ENCODE data around the gene PIK3AP1. TPM values are rescaled to one million over a fixed set of nuclear protein-coding genes. Genes with fewer than 3 reads are reported as not detected.

The PIK3AP1 gene
- total and polyA plus RNA-seq, 2 of the 13 experiments (the other 11 are each of a cell fraction or from before 2014, with no cell fraction given), result 3.6 to 13.8 TPM

DNA sequence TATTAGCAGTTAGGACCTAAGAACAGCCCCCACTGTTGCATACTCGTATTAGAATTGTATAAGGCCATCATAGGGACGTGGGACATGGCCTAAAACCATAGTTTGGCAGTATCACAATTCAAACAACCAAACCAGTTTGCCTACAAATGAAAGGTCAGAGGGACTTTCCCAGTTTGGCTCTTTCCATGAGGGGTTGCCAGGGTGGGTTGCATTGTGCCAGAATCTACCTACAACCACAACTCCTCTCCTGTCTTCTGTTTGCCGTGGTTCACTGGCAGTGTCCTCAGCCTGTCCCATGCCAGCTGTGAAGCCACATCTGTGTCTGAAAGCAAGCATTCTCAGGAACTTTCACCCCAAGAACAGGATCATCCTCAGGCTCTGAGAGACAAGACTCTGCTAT lies 44.5 kb downstream of the PIK3AP1 start:
- 27% methylated on average over 3 of the region's 3 CpGs for WGBS (ENCODE audit: low lambda C conversion rate)
- ATAC-seq (peak; percentile 33), DNase-seq (ENCODE audit: low spot score) (peak; percentile 10), FAIRE-seq (peak; percentile 37)
- Histone ChIP-seq H3K27ac (ENCODE audit: extremely low read length, insufficient read depth, low read length) (peak overlapping the region; percentile 90), H3K9me3 (ENCODE audit: low read length) (no peaks in the 10 kb centered on the region), H3K4me3 (replicated peaks in 1 of 3; ENCODE audit: insufficient read depth in 1 of 3, low read depth in 2 of 3, low read length in 3 of 3) (peak overlapping the region in 2 of 3 experiments; percentile 48 to 67; a peak in 3 of 6 replicates), H3K4me1 (ENCODE audit: insufficient read depth, low read length) (peaks cover 74% of the 10 kb centered on the region), H3K79me2 (ENCODE audit: insufficient read depth, low read length) (no peaks in the 10 kb centered on the region), H2AFZ (ENCODE audit: low read length) (no peak overlapping the region), H3K36me3 (replicated peaks in 1 of 2; ENCODE audit: control insufficient read depth in 1 of 2, insufficient read depth in 2 of 2, low read length in 2 of 2) (no peaks in the 10 kb centered on the region), H3K9ac (ENCODE audit: insufficient read depth, low read depth, low read length) (peak overlapping the region; percentile 60), H4K20me1 (ENCODE audit: insufficient read depth, low read length) (no peaks in the 10 kb centered on the region), H3K4me2 (ENCODE audit: low read depth, low read length) (peak overlapping the region; percentile 97), H3K27me3 (ENCODE audit: control insufficient read depth in 1 of 2, insufficient read depth in 2 of 2, low read length in 2 of 2) (no peaks in the 10 kb centered on the region)
- in situ Hi-C loops (cut with HindIII; ENCODE audit: extremely low pct_ligation_motif_present, low pct_unique_long_range_greater_than_20kb), result no loop called here
- no TSS peak for BruUV-seq (replicated peaks)
- ChIA-PET CTCF (ENCODE audit: low intra/inter-chr PET ratio, low total read pairs) (no interaction called here), POLR2A (interaction anchor here (1.3 to 2.0 kb wide), 2 partner anchors 35 to 157 kb away, joined by 5 to 7 read pairs; partner anchors contain the start of gene LCOR)
- intact Hi-C loops (cut with micrococcal nuclease; ENCODE audit: unreplicated experiment), result no loop called here
- TF ChIP-seq ZNF44 (CRISPR knock-in tag; IDR thresholded peaks at IDR 0.05), result 0 out of 2 replicates have a peak, but pooled peaks have one; percentile 37
- TF ChIP-seq NCOA5 (CRISPR knock-in tag; IDR thresholded peaks at IDR 0.05), result no peak
- no peak for TF ChIP-seq ZNF510 (CRISPR knock-in tag; IDR thresholded peaks at IDR 0.05; ENCODE audit: low read depth)
- TF ChIP-seq, protein P1, sequence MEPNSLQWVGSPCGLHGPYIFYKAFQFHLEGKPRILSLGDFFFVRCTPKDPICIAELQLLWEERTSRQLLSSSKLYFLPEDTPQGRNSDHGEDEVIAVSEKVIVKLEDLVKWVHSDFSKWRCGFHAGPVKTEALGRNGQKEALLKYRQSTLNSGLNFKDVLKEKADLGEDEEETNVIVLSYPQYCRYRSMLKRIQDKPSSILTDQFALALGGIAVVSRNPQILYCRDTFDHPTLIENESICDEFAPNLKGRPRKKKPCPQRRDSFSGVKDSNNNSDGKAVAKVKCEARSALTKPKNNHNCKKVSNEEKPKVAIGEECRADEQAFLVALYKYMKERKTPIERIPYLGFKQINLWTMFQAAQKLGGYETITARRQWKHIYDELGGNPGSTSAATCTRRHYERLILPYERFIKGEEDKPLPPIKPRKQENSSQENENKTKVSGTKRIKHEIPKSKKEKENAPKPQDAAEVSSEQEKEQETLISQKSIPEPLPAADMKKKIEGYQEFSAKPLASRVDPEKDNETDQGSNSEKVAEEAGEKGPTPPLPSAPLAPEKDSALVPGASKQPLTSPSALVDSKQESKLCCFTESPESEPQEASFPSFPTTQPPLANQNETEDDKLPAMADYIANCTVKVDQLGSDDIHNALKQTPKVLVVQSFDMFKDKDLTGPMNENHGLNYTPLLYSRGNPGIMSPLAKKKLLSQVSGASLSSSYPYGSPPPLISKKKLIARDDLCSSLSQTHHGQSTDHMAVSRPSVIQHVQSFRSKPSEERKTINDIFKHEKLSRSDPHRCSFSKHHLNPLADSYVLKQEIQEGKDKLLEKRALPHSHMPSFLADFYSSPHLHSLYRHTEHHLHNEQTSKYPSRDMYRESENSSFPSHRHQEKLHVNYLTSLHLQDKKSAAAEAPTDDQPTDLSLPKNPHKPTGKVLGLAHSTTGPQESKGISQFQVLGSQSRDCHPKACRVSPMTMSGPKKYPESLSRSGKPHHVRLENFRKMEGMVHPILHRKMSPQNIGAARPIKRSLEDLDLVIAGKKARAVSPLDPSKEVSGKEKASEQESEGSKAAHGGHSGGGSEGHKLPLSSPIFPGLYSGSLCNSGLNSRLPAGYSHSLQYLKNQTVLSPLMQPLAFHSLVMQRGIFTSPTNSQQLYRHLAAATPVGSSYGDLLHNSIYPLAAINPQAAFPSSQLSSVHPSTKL (CRISPR knock-in tag; IDR thresholded peaks at IDR 0.05), result no peak
- TF ChIP-seq ZNF598 (CRISPR knock-in tag; IDR thresholded peaks at IDR 0.05; ENCODE audit: borderline replicate concordance), result peak; percentile 55; the same call in 1 of the 2 replicates
- TF ChIP-seq GATAD2A (CRISPR knock-in tag; IDR thresholded peaks at IDR 0.05), result peak; percentile 14; the same call in 1 of the 2 replicates
- TF ChIP-seq, protein P2, sequence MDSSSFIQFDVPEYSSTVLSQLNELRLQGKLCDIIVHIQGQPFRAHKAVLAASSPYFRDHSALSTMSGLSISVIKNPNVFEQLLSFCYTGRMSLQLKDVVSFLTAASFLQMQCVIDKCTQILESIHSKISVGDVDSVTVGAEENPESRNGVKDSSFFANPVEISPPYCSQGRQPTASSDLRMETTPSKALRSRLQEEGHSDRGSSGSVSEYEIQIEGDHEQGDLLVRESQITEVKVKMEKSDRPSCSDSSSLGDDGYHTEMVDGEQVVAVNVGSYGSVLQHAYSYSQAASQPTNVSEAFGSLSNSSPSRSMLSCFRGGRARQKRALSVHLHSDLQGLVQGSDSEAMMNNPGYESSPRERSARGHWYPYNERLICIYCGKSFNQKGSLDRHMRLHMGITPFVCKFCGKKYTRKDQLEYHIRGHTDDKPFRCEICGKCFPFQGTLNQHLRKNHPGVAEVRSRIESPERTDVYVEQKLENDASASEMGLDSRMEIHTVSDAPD (CRISPR knock-in tag; IDR thresholded peaks at IDR 0.05), result peak; percentile 95
- TF ChIP-seq CBX1 (IDR thresholded peaks at IDR 0.05; ENCODE audit: low read depth), result no peak
- no peak for TF ChIP-seq STAG1 (CRISPR knock-in tag; IDR thresholded peaks at IDR 0.05)
- TF ChIP-seq, protein P3, sequence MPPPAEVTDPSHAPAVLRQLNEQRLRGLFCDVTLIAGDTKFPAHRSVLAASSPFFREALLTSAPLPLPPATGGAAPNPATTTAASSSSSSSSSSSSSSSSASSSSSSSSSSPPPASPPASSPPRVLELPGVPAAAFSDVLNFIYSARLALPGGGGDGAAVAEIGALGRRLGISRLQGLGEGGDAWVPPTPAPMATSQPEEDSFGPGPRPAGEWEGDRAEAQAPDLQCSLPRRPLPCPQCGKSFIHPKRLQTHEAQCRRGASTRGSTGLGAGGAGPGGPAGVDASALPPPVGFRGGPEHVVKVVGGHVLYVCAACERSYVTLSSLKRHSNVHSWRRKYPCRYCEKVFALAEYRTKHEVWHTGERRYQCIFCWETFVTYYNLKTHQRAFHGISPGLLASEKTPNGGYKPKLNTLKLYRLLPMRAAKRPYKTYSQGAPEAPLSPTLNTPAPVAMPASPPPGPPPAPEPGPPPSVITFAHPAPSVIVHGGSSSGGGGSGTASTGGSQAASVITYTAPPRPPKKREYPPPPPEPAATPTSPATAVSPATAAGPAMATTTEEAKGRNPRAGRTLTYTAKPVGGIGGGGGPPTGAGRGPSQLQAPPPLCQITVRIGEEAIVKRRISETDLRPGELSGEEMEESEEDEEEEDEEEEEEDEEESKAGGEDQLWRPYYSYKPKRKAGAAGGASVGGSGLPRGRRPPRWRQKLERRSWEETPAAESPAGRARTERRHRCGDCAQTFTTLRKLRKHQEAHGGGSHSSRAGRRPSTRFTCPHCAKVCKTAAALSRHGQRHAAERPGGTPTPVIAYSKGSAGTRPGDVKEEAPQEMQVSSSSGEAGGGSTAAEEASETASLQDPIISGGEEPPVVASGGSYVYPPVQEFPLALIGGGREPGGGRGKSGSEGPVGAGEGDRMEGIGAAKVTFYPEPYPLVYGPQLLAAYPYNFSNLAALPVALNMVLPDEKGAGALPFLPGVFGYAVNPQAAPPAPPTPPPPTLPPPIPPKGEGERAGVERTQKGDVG (CRISPR knock-in tag; IDR thresholded peaks at IDR 0.05; ENCODE audit: borderline replicate concordance), result no peak
- TF ChIP-seq, protein P4, sequence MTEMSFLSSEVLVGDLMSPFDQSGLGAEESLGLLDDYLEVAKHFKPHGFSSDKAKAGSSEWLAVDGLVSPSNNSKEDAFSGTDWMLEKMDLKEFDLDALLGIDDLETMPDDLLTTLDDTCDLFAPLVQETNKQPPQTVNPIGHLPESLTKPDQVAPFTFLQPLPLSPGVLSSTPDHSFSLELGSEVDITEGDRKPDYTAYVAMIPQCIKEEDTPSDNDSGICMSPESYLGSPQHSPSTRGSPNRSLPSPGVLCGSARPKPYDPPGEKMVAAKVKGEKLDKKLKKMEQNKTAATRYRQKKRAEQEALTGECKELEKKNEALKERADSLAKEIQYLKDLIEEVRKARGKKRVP (CRISPR knock-in tag; IDR thresholded peaks at IDR 0.05), result no peak
- TF ChIP-seq EP300 (IDR thresholded peaks at IDR 0.05; ENCODE audit: low read depth in 2 of 2, low read length in 2 of 2), result no peak
- TF ChIP-seq EP300 (CRISPR knock-in tag; IDR thresholded peaks at IDR 0.05; ENCODE audit: borderline replicate concordance), result no peak
